Panc1 (cell line): ENCODE measurements around the gene SASH3.

Experiments used
- CTCF ChIP-seq: fragments of 450-650 bp; IDR thresholded peaks from 2 replicates; pipeline ENCODE4 v1.5.1; 2017; ENCODE audit warnings: mild to moderate bottlenecking
- POLR2AphosphoS5 ChIP-seq: IDR thresholded peaks from 2 replicates; pipeline ENCODE4 v1.6.1; 2012; ENCODE audit warnings: mild to moderate bottlenecking, low read depth, low read length, moderate library complexity

GRCh38 chrX:129787336-129788055, 7.7 kb downstream of the SASH3 start:
- TF ChIP-seq POLR2AphosphoS5: no peak
- TF ChIP-seq CTCF: no peak
